HepG2 (cell line): ENCODE measurements around the gene COG5. TPM values are rescaled to one million over a fixed set of nuclear protein-coding genes. Genes with fewer than 3 reads are reported as not detected.

Source experiments
- DNMT3B ChIP-seq: conservative IDR thresholded peaks from 2 replicates; pipeline ENCODE4 v1.6.1; 2016; ENCODE audit warnings: missing biosample characterization, control low read depth
- FOSL1 ChIP-seq: sonication (generic); formaldehyde crosslinking; IDR thresholded peaks from 2 replicates; pipeline ENCODE4 v1.9.0; 2021; ENCODE audit warnings: missing genetic modification reagents, borderline replicate concordance
- FOXM1 ChIP-seq: sonication (generic); formaldehyde crosslinking; IDR thresholded peaks from 2 replicates; pipeline ENCODE4 v1.5.0; 2020; ENCODE audit warnings: missing genetic modification reagents
- HNRNPL ChIP-seq: fragments of 200-400 bp; formaldehyde crosslinking; IDR thresholded peaks from 2 replicates; pipeline ENCODE4 v1.6.1; 2017; ENCODE audit warnings: mild to moderate bottlenecking, low read depth, low read length
- KDM2A ChIP-seq: sonication (generic); formaldehyde crosslinking; IDR thresholded peaks from 2 replicates; pipeline ENCODE4 v1.4.0; 2020; ENCODE audit warnings: low read depth, missing genetic modification reagents, borderline replicate concordance
- KDM3A ChIP-seq: IDR thresholded peaks from 2 replicates; pipeline ENCODE4 v1.6.1; 2018; ENCODE audit warnings: low read depth, missing compliant biosample characterization
- MTA3 ChIP-seq: sonication (generic); formaldehyde crosslinking; IDR thresholded peaks from 2 replicates; pipeline ENCODE4 v1.4.0; 2020; ENCODE audit warnings: missing genetic modification reagents
- PCBP2 ChIP-seq: fragments of 200-400 bp; formaldehyde crosslinking; optimal IDR thresholded peaks from 2 replicates; pipeline ENCODE3; 2018; ENCODE audit warnings: low read length, low read depth; ENCODE audit not compliant: poor library complexity, severe bottlenecking
- RNF2 ChIP-seq: fragments of 450-650 bp; conservative IDR thresholded peaks from 2 replicates; pipeline ENCODE4 v1.6.1; 2016; ENCODE audit warnings: low read depth
- SP140L ChIP-seq: sonication (generic); formaldehyde crosslinking; IDR thresholded peaks from 2 replicates; pipeline ENCODE4 v1.4.0; 2020; ENCODE audit warnings: missing genetic modification reagents, borderline replicate concordance
- TBX3 ChIP-seq: fragments of 450-650 bp; IDR thresholded peaks from 2 replicates; pipeline ENCODE4 v1.6.1; 2017; ENCODE audit warnings: antibody characterized with exemption, mild to moderate bottlenecking, inconsistent platforms, borderline replicate concordance
- YEATS4 ChIP-seq: sonication (generic); formaldehyde crosslinking; IDR thresholded peaks from 2 replicates; pipeline ENCODE4 v1.4.0; 2020; ENCODE audit warnings: missing genetic modification reagents, borderline replicate concordance
- ZNF225 ChIP-seq: sonication (generic); formaldehyde crosslinking; IDR thresholded peaks from 2 replicates; pipeline ENCODE4 v1.4.0; 2020; ENCODE audit warnings: mild to moderate bottlenecking, missing genetic modification reagents
- ZNF552 ChIP-seq: sonication (generic); formaldehyde crosslinking; IDR thresholded peaks from 2 replicates; pipeline ENCODE4 v1.9.0; 2022; ENCODE audit warnings: missing genetic modification reagents, mild to moderate bottlenecking, borderline replicate concordance
- ZNF563 ChIP-seq: sonication (generic); formaldehyde crosslinking; IDR thresholded peaks from 2 replicates; pipeline ENCODE4 v1.8.0; 2022; ENCODE audit warnings: mild to moderate bottlenecking, moderate library complexity, missing genetic modification reagents
- ZNF747 ChIP-seq: sonication (generic); formaldehyde crosslinking; IDR thresholded peaks from 2 replicates; pipeline ENCODE4 v1.8.1; 2023; ENCODE audit warnings: missing genetic modification reagents, mild to moderate bottlenecking, borderline replicate concordance
- ZNF776 ChIP-seq: sonication (generic); formaldehyde crosslinking; IDR thresholded peaks from 2 replicates; pipeline ENCODE4 v1.4.0; 2020; ENCODE audit warnings: mild to moderate bottlenecking, missing genetic modification reagents
- ZSCAN9 ChIP-seq: IDR thresholded peaks from 2 replicates; pipeline ENCODE4 v1.6.1; 2016; ENCODE audit warnings: borderline replicate concordance
- polyA plus RNA-seq, 8 experiments: library from polyadenylated mRNA; depleted of rRNA in 3 of 8; stranded (reverse) in 7 of 8; unstranded in 1 of 8; fragments of >200 nt; fragmentation: Illumina TruSeq in 4 of 8; extraction: Trizol in 4 of 8; gene quantifications; 2 replicates each; pipeline versions ENCODE4 v1.2.1 to v1.2.3, GENCODE V29; 2011 to 2016; ENCODE audit warnings: low read depth in 4 of 8, missing spikeins in 1 of 8, mixed read lengths in 1 of 8; ENCODE audit not compliant: insufficient read depth in 1 of 8
- total RNA-seq, 5 experiments: library from RNA; depleted of rRNA; stranded (reverse); fragments of >200 nt; fragmentation: Illumina TruSeq; extraction: Trizol; gene quantifications; 2 replicates each; pipeline ENCODE4 v1.2.3, GENCODE V29; 2016; ENCODE audit warnings: low read depth in 1 of 5
- TF ChIP-seq, protein P1 (sequence below): sonication (generic); formaldehyde crosslinking; IDR thresholded peaks from 2 replicates; pipeline ENCODE4 v1.4.0; 2020; ENCODE audit warnings: missing genetic modification reagents
- TF ChIP-seq, protein P2 (sequence below): sonication (generic); formaldehyde crosslinking; IDR thresholded peaks from 2 replicates; pipeline ENCODE4 v1.4.0; 2020; ENCODE audit warnings: missing genetic modification reagents
- TF ChIP-seq, protein P3 (sequence below): sonication (generic); formaldehyde crosslinking; IDR thresholded peaks from 2 replicates; pipeline ENCODE4 v1.4.0; 2020; ENCODE audit warnings: missing genetic modification reagents

COG5 gene
- total and polyA plus RNA-seq, 2 of the 13 experiments (the other 11 are each of a cell fraction or from before 2014, with no cell fraction given) = 20.4 to 31.3 TPM

DNA sequence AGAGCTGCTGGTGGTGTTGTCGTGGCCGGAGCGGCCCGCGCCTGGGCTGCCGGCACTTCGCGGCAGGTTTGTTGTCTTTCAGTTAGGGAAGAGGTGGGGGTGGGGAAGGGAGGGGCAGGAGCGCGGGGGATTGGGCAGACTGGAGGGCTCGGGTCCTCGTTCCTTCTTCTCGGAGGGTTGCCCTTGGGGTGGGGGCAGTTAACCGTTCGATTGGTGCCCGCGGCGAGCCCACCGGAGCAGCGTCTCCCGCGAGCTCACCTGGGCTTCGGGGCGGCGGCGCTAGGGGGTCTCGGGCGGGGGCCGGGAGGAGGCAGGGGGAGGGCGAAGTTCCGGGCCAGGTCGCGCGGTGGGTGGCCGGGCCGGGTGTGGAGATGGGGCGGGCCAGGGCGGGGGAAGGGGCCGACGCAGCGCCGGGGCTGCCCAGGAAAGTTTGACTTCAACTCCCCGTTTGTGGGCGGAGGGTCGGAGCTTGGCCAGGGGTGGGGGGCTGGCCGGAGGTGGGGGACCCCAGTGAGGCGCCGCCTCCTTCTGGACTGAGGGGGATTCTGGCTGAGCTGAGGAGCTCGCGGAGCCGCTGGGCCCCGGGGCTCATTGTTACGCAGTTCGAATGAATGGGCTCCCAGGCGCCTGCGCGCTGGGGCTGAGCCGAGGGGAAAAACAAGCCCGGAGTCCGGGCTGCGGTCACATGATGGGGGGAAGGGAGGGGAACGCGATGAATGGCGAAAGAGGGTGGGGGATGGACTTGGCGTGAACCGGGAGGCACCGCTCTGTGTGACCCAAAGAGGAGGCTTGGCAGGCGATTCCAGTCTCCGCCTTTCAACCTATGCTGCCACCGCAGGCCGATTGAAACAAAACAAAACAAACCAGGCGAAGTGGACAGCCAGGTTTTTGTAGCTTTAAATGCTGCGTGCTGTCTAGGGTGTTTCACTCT lies 394.3 kb downstream of the COG5 start (continued):
- TF ChIP-seq, protein P1, sequence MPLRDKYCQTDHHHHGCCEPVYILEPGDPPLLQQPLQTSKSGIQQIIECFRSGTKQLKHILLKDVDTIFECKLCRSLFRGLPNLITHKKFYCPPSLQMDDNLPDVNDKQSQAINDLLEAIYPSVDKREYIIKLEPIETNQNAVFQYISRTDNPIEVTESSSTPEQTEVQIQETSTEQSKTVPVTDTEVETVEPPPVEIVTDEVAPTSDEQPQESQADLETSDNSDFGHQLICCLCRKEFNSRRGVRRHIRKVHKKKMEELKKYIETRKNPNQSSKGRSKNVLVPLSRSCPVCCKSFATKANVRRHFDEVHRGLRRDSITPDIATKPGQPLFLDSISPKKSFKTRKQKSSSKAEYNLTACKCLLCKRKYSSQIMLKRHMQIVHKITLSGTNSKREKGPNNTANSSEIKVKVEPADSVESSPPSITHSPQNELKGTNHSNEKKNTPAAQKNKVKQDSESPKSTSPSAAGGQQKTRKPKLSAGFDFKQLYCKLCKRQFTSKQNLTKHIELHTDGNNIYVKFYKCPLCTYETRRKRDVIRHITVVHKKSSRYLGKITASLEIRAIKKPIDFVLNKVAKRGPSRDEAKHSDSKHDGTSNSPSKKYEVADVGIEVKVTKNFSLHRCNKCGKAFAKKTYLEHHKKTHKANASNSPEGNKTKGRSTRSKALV (CRISPR knock-in tag) = peak; percentile 67; the same call in 1 of the 2 replicates
- TF ChIP-seq ZNF552 (CRISPR knock-in tag) (no peak), ZSCAN9 (CRISPR knock-in tag) (no peak), MTA3 (no peak), ZNF225 (CRISPR knock-in tag) (no peak), KDM3A (CRISPR knock-in tag) (0 out of 2 replicates have a peak, but pooled peaks have one; percentile 48), TBX3 (no peak), FOSL1 (no peak), YEATS4 (CRISPR knock-in tag) (peak; percentile 74; the same call in 1 of the 2 replicates), ZNF563 (CRISPR knock-in tag) (no peak), RNF2 (no peak), DNMT3B (peak; percentile 27; the same call in 1 of the 2 replicates), PCBP2 (no peak), ZNF776 (CRISPR knock-in tag) (no peak), SP140L (CRISPR knock-in tag) (no peak), HNRNPL (peak; percentile 65; the same call in 1 of the 2 replicates), KDM2A (peak; percentile 86), ZNF747 (CRISPR knock-in tag) (no peak), FOXM1 (CRISPR knock-in tag) (no peak)
- TF ChIP-seq, protein P2, sequence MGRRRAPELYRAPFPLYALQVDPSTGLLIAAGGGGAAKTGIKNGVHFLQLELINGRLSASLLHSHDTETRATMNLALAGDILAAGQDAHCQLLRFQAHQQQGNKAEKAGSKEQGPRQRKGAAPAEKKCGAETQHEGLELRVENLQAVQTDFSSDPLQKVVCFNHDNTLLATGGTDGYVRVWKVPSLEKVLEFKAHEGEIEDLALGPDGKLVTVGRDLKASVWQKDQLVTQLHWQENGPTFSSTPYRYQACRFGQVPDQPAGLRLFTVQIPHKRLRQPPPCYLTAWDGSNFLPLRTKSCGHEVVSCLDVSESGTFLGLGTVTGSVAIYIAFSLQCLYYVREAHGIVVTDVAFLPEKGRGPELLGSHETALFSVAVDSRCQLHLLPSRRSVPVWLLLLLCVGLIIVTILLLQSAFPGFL (CRISPR knock-in tag) = no peak
- TF ChIP-seq, protein P3, sequence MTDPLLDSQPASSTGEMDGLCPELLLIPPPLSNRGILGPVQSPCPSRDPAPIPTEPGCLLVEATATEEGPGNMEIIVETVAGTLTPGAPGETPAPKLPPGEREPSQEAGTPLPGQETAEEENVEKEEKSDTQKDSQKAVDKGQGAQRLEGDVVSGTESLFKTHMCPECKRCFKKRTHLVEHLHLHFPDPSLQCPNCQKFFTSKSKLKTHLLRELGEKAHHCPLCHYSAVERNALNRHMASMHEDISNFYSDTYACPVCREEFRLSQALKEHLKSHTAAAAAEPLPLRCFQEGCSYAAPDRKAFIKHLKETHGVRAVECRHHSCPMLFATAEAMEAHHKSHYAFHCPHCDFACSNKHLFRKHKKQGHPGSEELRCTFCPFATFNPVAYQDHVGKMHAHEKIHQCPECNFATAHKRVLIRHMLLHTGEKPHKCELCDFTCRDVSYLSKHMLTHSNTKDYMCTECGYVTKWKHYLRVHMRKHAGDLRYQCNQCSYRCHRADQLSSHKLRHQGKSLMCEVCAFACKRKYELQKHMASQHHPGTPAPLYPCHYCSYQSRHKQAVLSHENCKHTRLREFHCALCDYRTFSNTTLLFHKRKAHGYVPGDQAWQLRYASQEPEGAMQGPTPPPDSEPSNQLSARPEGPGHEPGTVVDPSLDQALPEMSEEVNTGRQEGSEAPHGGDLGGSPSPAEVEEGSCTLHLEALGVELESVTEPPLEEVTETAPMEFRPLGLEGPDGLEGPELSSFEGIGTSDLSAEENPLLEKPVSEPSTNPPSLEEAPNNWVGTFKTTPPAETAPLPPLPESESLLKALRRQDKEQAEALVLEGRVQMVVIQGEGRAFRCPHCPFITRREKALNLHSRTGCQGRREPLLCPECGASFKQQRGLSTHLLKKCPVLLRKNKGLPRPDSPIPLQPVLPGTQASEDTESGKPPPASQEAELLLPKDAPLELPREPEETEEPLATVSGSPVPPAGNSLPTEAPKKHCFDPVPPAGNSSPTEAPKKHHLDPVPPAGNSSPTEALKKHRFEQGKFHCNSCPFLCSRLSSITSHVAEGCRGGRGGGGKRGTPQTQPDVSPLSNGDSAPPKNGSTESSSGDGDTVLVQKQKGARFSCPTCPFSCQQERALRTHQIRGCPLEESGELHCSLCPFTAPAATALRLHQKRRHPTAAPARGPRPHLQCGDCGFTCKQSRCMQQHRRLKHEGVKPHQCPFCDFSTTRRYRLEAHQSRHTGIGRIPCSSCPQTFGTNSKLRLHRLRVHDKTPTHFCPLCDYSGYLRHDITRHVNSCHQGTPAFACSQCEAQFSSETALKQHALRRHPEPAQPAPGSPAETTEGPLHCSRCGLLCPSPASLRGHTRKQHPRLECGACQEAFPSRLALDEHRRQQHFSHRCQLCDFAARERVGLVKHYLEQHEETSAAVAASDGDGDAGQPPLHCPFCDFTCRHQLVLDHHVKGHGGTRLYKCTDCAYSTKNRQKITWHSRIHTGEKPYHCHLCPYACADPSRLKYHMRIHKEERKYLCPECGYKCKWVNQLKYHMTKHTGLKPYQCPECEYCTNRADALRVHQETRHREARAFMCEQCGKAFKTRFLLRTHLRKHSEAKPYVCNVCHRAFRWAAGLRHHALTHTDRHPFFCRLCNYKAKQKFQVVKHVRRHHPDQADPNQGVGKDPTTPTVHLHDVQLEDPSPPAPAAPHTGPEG (CRISPR knock-in tag) = no peak
